ENCODE data around the gene PSPC1. TPM values are rescaled to one million over a fixed set of nuclear protein-coding genes. Genes with fewer than 3 reads are reported as not detected.
A peak's percentile ranks its signal among the peaks of the same experiment; 100 is the strongest.
"Not testable (repeated sequence)": the region's sequence is repeated elsewhere in the genome, so short reads cannot be mapped to it uniquely, and the experiment has no call there.

The PSPC1 gene
- total RNA-seq: 71.4 and 81.0 TPM in 2 replicates

GRCh38 chr13:19782727-19783682 is at the start of gene PSPC1:
Gene PSPC1, minus strand, starts transcription at chr13:19782945. Its CDS starts 188 bp downstream, at chr13:19782757.
- peak; percentile 86 for DNase-seq (ENCODE audit: low read depth)

DNA sequence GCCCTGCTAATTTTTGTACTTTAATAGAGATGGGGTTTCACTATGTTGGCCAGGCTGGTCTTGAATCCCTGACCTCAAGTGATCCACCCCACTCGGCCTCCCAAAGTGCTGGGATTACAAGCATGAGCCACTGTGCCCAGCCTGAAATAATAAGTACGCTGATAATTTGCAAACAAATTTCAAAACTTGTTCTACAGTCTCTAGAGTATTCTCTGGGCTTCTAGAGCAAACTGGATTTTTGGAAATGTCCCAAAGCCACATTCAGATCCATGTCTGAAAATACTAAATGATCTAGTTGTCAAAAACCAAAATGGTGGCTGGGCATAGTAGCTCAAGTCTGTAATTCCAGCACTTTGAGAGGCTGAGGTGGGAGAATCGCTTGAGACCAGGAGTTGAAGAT is 39.9 kb upstream of the PSPC1 start:
- no peak for DNase-seq (ENCODE audit: low read depth)

GRCh38 chr13:19818223-19818842 is 35.6 kb upstream of the PSPC1 start:
- DNase-seq (ENCODE audit: low read depth): peak; percentile 19

GRCh38 chr13:19817510-19818158 is 34.9 kb upstream of the PSPC1 start:
- peak; percentile 16 for DNase-seq (ENCODE audit: low read depth)

- no peak for DNase-seq (ENCODE audit: low read depth)
Observed at GRCh38 chr13:19817106-19817505, 34.4 kb upstream of the PSPC1 start.

DNA sequence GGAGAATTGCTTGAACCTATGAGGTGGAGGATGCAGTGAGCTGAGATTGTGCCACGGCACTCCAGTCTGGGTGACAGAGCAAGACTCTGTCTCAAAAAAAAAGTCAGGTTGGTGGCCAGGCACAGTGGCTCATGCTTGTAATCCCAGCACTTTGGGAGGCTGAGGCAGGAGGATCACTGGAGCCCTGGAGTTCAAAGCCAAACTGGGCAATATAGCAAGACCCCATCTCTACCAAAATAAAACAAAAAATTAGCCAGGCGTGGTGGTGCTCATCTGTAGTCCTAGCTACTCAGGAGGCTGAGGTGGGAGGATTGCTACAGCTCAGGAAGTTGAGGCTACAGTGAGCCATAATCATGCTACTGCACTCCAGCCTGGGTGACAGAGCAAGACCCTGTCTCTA is 33.1 kb upstream of the PSPC1 start:
- DNase-seq (ENCODE audit: low read depth): not testable (repeated sequence)

- no peak for DNase-seq (ENCODE audit: low read depth)
Observed at GRCh38 chr13:19810996-19811881, 28.5 kb upstream of the PSPC1 start.

DNA sequence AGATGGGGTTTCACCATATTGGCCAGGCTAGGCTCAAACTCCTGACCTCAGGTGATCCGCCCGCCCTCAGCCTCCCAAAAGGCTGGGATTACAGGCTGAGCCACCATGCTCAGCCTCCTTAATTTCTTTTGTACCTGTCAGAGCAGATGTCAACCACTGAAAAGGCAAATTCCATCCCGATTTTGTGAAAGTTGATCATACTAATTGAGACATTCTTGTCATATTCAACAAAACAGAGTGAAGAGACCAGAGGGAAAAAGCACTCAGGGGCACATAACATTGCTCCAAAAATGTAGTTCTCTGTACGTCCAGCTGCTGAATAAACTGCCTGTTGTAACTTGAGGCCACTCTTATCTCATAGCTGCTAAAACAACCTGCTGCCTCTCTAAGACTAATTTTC is 27.4 kb upstream of the PSPC1 start:
- no peak for DNase-seq (ENCODE audit: low read depth)

DNA sequence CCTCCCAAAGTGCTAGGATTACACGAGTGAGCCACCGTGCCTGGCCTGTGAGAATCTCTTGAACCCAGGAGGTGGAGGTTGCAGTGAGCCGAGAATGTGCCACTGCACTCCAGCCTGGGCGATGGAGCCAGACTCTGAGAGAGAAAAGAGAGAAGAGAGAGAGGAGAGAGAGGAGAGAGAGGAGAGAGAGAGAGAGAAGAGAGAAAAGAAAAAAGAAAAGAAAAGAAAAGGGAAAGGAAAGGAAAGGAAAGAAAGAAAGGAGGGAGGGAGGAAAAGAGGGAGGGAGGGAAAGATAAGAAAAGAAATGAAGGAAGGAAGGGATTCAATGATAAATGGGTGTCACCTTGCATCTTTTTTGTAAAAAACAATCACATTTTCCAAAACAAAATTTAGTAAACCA is 23.0 kb upstream of the PSPC1 start:
- no peak for DNase-seq (ENCODE audit: low read depth)

DNA sequence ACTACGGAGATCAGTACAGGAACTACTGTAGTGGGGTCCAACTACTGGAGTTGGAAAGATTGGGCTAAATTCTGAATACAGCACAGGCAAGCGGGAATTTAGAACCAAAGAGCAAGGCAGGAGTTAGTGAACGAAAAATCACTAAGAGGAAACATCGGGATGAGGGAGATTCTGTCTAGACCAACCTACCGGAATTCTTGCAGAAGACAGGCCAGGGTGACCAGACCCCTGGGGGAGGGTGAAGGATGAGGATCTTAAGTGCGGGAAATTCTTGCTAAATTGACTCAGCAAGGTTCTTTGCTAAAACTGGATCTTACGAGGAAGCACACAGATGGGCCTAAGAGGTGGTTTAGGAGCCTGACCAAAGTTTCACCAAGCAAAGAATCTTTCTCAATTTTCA is 13.2 kb upstream of the PSPC1 start:
- DNase-seq (ENCODE audit: low read depth): no peak

GRCh38 chr13:19794631-19795030 is 11.9 kb upstream of the PSPC1 start:
- peak; percentile 45 for DNase-seq (ENCODE audit: low read depth)

DNA sequence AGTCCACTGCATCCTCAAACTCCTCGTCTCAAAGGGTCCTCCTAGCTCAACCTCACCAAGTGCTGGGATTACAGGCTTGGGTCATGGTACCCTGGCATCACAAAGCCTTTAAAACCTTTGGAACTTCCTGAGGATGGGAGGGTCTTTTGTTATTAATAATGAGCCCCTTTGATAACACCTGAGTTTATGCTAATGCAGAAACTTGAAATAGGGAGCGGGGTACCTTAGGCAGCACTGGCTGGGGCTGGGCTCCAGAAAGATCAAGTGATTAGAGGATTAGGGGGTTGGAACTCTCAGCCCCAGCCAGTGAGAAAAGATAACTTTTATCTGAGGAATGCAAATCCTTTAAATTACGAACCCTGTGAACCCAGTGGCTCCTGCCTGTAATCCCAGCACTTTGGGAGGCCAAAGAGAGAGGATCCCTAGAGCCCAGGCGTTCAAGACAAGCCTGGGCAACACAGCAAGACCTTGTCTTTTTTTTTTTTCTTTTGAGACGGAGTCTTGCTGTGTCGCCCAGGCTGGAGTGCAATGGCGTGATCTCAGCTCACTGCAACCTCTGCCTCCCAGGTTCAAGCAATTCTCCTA is 9.3 kb upstream of the PSPC1 start:
- DNase-seq (ENCODE audit: low read depth): no peak

DNA sequence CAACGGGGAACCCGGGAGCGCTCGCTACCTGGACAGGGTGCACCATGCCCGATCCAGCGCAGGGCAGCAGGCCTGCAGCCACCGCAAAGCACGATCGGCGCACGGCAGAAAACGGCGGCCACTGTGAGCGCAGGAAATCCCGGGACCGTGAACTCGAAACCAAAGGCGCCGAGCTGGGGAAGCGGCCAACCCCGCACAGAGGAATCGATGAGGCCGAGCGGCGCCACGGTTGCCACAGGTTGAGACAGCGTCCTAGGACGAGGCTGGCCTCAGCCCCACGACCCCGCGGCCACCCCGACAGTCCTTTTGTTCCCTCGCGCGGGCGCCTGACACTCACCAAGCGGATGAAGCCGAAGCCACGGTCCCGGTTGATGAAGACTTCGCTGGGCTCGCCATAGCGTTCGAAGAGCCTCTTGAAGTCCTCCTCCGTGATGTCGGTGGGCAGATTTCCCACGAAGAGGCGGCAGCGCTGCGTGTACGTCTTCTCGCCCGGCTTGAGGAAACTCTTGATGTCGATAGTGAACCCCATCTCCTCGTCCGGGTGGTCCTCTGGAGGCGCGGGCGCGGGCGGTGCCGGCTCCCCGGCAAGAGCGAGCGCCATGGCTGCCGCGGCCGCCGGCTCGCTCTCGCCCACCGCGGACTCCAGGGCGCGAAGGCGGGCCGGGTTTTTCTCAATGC is 557 bp downstream of the PSPC1 start:
- DNase-seq (ENCODE audit: low read depth): no peak

DNA sequence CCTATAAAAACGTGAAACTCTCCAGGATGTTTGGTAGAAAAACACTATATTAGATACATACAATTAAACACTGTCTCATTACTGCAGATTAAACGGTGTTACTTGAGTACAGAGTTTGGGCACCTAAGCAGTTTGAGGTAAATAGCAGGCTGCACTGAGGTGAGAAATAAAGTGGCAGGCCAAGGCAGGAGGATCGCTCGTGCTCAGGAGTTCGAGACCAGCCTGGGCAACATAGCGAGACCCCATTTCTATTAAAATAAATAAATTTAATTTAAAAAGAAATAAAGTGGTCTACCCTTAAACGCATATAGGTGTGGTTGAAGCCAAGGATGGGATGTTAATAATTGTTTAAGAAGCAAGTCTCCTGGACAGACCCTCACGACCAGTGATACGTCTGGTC is 1.2 kb downstream of the PSPC1 start:
- no peak for DNase-seq (ENCODE audit: low read depth)

DNA sequence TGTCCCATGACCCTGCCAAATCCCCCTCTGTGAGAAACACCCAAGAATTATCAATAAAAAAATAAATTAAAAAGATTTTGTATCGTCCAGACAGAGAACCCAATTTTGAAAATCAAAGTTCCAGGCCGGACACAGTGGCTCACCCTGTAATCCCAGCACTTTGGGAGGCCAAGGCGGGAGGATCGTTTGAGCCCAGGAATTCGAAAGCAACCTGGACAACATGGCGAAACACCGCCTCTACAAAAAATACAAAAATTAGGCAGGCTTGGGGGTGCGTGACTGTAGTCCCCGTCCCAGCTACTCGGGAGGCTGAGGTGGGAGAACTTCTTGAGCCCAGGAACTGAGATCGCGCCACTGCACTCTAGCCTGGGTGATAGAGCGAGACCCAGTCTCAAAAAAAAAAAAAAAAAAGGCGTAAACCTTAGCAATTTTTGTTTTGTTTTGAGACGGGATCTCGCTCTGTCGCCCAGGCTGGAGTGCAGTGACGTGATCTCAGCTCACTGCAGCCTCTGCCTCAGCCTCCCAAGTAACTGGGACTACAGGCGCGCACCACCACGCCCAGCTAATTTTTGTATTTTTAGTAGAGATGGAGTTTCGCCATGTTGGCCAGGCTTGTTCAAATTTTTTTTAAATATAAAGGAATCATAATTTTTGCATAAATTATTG is 1.9 kb downstream of the PSPC1 start:
- not testable (repeated sequence) for DNase-seq (ENCODE audit: low read depth)

DNA sequence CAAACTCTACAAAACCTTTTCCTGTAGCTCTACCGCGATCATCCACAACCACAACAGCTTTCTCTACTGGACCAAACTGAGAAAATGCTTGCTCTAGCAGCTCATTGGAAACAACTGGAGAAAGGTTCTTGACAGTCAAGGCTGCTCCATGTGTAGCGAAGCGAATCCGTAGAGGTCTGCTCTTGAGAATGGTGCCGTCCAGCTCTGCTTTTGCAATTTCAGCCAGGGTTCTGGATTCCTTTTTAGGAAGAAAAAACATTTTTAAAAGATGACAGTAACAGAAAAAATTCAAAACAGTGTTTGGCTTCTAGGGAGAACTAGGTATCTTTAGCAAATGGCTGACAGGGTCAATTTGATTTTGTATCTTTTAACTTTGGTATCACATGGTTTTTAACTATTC is 10.4 kb downstream of the PSPC1 start:
- DNase-seq (ENCODE audit: low read depth): no peak

- DNase-seq (ENCODE audit: low read depth): no peak
Observed at GRCh38 chr13:19769854-19770253, 12.9 kb downstream of the PSPC1 start.

DNA sequence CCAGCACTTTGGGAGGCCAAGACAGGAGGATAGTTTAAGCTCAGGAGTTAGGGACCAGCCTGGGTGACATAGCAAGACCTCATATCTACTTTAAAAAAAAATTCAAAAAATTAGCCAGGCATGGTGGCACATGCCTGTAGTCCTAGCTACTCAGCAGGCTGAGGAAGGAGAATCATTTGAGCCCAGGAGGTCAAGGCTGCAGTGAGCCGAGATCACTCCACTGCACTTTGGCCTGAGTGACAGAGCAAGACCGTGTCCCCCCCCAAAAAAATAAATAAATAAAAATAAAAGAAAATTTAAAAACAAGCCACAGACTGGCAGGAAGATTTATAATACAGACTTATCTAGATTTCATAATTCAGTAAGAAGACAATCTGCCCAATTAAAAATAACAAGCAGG is 14.8 kb downstream of the PSPC1 start:
- no peak for DNase-seq (ENCODE audit: low read depth)

DNA sequence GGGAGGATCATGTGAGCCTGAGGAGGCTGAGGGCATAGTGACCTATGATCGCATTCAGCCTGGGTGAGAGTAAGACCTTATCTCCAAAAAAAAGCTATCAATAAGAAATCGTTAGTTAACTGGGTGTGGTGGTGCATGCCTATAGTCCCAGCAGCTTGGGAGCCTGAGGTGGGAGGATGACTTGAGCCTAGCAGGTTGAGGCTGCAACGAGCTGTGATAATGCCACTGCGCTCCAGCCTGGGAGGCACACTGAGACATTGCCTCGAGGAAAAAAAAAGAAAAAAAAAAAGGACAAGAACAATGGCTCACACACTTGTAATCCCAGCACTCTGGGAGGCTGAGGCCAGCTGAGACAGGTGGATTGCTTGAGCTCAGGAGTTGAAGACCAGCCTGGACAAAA is 16.2 kb downstream of the PSPC1 start:
- DNase-seq (ENCODE audit: low read depth): no peak

DNA sequence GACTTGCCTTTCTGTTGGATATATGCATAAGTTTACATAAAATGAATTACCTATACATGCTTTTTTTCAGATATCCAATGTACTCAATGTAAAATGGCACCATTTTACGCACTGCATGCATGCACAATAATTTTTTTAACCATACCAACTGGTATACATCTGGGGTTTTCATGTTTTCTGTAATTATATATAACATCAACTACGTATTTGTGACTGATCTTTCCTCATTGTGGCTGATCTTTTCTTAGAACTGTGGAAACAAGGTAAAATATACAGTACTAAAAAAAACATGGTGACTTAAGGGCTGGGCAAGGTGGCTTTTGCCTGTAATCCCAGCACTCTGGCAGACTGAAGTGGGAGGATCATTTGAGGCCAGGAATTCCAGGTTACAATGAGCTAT is 18.5 kb downstream of the PSPC1 start:
- DNase-seq (ENCODE audit: low read depth): no peak

Measured in renal cortical epithelial cell (primary cell).